HEK293 (cell line): ENCODE measurements around the gene DNAL4.

Source experiments
- BCL11B ChIP-seq: fragments of 450-650 bp; formaldehyde crosslinking; IDR thresholded peaks from 2 replicates; pipeline ENCODE4 v1.5.1; 2016; ENCODE audit warnings: low read depth, missing biosample characterization, missing genetic modification characterization
- GFI1B ChIP-seq: fragments of 450-650 bp; formaldehyde crosslinking; IDR thresholded peaks from 2 replicates; pipeline ENCODE4 v1.5.1; 2016; ENCODE audit warnings: missing biosample characterization, missing genetic modification characterization
- HOXD13 ChIP-seq: sonication (generic); formaldehyde crosslinking; IDR thresholded peaks from 2 replicates; pipeline ENCODE4 v1.8.0; 2022; ENCODE audit warnings: missing genetic modification reagents, borderline replicate concordance
- IKZF3 ChIP-seq: fragments of 450-650 bp; IDR thresholded peaks from 2 replicates; pipeline ENCODE4 v1.5.0; 2018; ENCODE audit warnings: missing biosample characterization, mild to moderate bottlenecking, missing genetic modification characterization, moderate library complexity
- MZF1 ChIP-seq: fragments of 450-650 bp; formaldehyde crosslinking; IDR thresholded peaks from 2 replicates; pipeline ENCODE4 v1.5.1; 2017; ENCODE audit warnings: missing biosample characterization, missing genetic modification characterization, borderline replicate concordance
- SCRT2 ChIP-seq: fragments of 450-650 bp; formaldehyde crosslinking; IDR thresholded peaks from 2 replicates; pipeline ENCODE4 v1.5.1; 2016; ENCODE audit warnings: missing biosample characterization, missing genetic modification characterization
- SP7 ChIP-seq: fragments of 450-650 bp; formaldehyde crosslinking; IDR thresholded peaks from 2 replicates; pipeline ENCODE4 v1.5.1; 2016; ENCODE audit warnings: missing biosample characterization, missing genetic modification characterization
- ZBTB17 ChIP-seq: fragments of 450-650 bp; formaldehyde crosslinking; IDR thresholded peaks from 2 replicates; pipeline ENCODE4 v1.5.1; 2016; ENCODE audit warnings: missing biosample characterization, missing genetic modification characterization
- ZBTB21 ChIP-seq: fragments of 450-650 bp; formaldehyde crosslinking; IDR thresholded peaks from 2 replicates; pipeline ENCODE4 v1.5.1; 2017; ENCODE audit warnings: missing biosample characterization, missing genetic modification characterization
- ZBTB48 ChIP-seq: fragments of 450-650 bp; formaldehyde crosslinking; IDR thresholded peaks from 2 replicates; pipeline ENCODE4 v1.5.1; 2016; ENCODE audit warnings: missing biosample characterization, missing genetic modification characterization
- ZFP69B ChIP-seq: fragments of 450-650 bp; formaldehyde crosslinking; IDR thresholded peaks from 2 replicates; pipeline ENCODE4 v1.5.1; 2016; ENCODE audit warnings: missing biosample characterization, missing genetic modification characterization
- ZIC2 ChIP-seq: fragments of 450-650 bp; formaldehyde crosslinking; IDR thresholded peaks from 2 replicates; pipeline ENCODE4 v1.5.1; 2016; ENCODE audit warnings: missing biosample characterization, missing genetic modification characterization
- ZNF114 ChIP-seq: fragments of 450-650 bp; formaldehyde crosslinking; IDR thresholded peaks from 2 replicates; pipeline ENCODE4 v1.5.0; 2017; ENCODE audit warnings: missing biosample characterization, missing genetic modification characterization
- ZNF140 ChIP-seq: fragments of 450-650 bp; formaldehyde crosslinking; IDR thresholded peaks from 2 replicates; pipeline ENCODE4 v1.5.1; 2016; ENCODE audit warnings: missing biosample characterization, missing genetic modification characterization
- ZNF148 ChIP-seq: fragments of 450-650 bp; formaldehyde crosslinking; IDR thresholded peaks from 2 replicates; pipeline ENCODE4 v1.5.0; 2017; ENCODE audit warnings: missing biosample characterization, missing genetic modification characterization, borderline replicate concordance
- ZNF16 ChIP-seq: fragments of 450-650 bp; formaldehyde crosslinking; IDR thresholded peaks from 2 replicates; pipeline ENCODE4 v1.5.1; 2016; ENCODE audit warnings: low read depth, missing biosample characterization, missing genetic modification characterization
- ZNF174 ChIP-seq: fragments of 450-650 bp; formaldehyde crosslinking; IDR thresholded peaks from 2 replicates; pipeline ENCODE4 v1.5.0; 2017; ENCODE audit warnings: missing biosample characterization, mild to moderate bottlenecking, missing genetic modification characterization
- ZNF211 ChIP-seq: fragments of 450-650 bp; formaldehyde crosslinking; IDR thresholded peaks from 2 replicates; pipeline ENCODE4 v1.5.1; 2016; ENCODE audit warnings: low read depth, missing biosample characterization, missing genetic modification characterization
- ZNF26 ChIP-seq: fragments of 450-650 bp; formaldehyde crosslinking; IDR thresholded peaks from 2 replicates; pipeline ENCODE4 v1.5.1; 2016; ENCODE audit warnings: missing biosample characterization, missing genetic modification characterization
- ZNF341 ChIP-seq: fragments of 450-650 bp; formaldehyde crosslinking; IDR thresholded peaks from 2 replicates; pipeline ENCODE4; 2016; ENCODE audit warnings: low read depth, missing biosample characterization, missing genetic modification characterization
- ZNF366 ChIP-seq: fragments of 450-650 bp; formaldehyde crosslinking; conservative IDR thresholded peaks from 2 replicates; pipeline ENCODE4 v1.5.1; 2016; ENCODE audit warnings: missing biosample characterization, missing genetic modification characterization
- ZNF394 ChIP-seq: fragments of 450-650 bp; formaldehyde crosslinking; IDR thresholded peaks from 2 replicates; pipeline ENCODE4 v1.5.1; 2016; ENCODE audit warnings: missing biosample characterization, missing genetic modification characterization, mild to moderate bottlenecking, moderate library complexity, borderline replicate concordance
- ZNF416 ChIP-seq: fragments of 450-650 bp; formaldehyde crosslinking; IDR thresholded peaks from 2 replicates; pipeline ENCODE4 v1.5.1; 2016; ENCODE audit warnings: missing biosample characterization, missing genetic modification characterization
- ZNF433 ChIP-seq: fragments of 450-650 bp; formaldehyde crosslinking; IDR thresholded peaks from 2 replicates; pipeline ENCODE4 v1.5.1; 2016; ENCODE audit warnings: missing biosample characterization, missing genetic modification characterization, low read depth
- ZNF48 ChIP-seq: fragments of 450-650 bp; formaldehyde crosslinking; IDR thresholded peaks from 2 replicates; pipeline ENCODE4 v1.5.1; 2016; ENCODE audit warnings: missing biosample characterization, missing genetic modification characterization
- ZNF549 ChIP-seq: fragments of 450-650 bp; IDR thresholded peaks from 2 replicates; pipeline ENCODE4 v1.5.1; 2018; ENCODE audit warnings: missing biosample characterization, missing genetic modification characterization, mild to moderate bottlenecking, inconsistent platforms, moderate library complexity
- ZNF629 ChIP-seq: fragments of 450-650 bp; formaldehyde crosslinking; IDR thresholded peaks from 2 replicates; pipeline ENCODE4 v1.5.1; 2017; ENCODE audit warnings: missing biosample characterization, missing genetic modification characterization
- ZNF692 ChIP-seq: fragments of 450-650 bp; formaldehyde crosslinking; IDR thresholded peaks from 2 replicates; pipeline ENCODE4 v1.5.1; 2016; ENCODE audit warnings: missing biosample characterization, missing genetic modification characterization
- ZNF768 ChIP-seq: fragments of 450-650 bp; formaldehyde crosslinking; IDR thresholded peaks from 2 replicates; pipeline ENCODE4 v1.5.1; 2018; ENCODE audit warnings: missing biosample characterization, mild to moderate bottlenecking, missing genetic modification characterization
- ZNF791 ChIP-seq: fragments of 450-650 bp; formaldehyde crosslinking; IDR thresholded peaks from 2 replicates; pipeline ENCODE4 v1.5.1; 2016; ENCODE audit warnings: missing biosample characterization, missing genetic modification characterization
- ZNF837 ChIP-seq: fragments of 450-650 bp; formaldehyde crosslinking; IDR thresholded peaks from 2 replicates; pipeline ENCODE4 v1.5.1; 2016; ENCODE audit warnings: missing biosample characterization, missing genetic modification characterization
- ZNF843 ChIP-seq: fragments of 450-650 bp; formaldehyde crosslinking; IDR thresholded peaks from 2 replicates; pipeline ENCODE4 v1.5.1; 2016; ENCODE audit warnings: missing biosample characterization, missing genetic modification characterization
- ZSCAN23 ChIP-seq: fragments of 450-650 bp; formaldehyde crosslinking; IDR thresholded peaks from 2 replicates; pipeline ENCODE4 v1.5.1; 2016; ENCODE audit warnings: missing biosample characterization, missing genetic modification characterization
- TF ChIP-seq, protein P1 (sequence below): fragments of 450-650 bp; formaldehyde crosslinking; optimal IDR thresholded peaks from 2 replicates; pipeline ENCODE3; 2016; ENCODE audit warnings: missing biosample characterization, mild to moderate bottlenecking, missing genetic modification characterization
- TF ChIP-seq, protein P2 (sequence below): fragments of 450-650 bp; formaldehyde crosslinking; IDR thresholded peaks from 2 replicates; pipeline ENCODE4 v1.5.1; 2016; ENCODE audit warnings: missing biosample characterization, missing genetic modification characterization

DNAL4 gene

DNA sequence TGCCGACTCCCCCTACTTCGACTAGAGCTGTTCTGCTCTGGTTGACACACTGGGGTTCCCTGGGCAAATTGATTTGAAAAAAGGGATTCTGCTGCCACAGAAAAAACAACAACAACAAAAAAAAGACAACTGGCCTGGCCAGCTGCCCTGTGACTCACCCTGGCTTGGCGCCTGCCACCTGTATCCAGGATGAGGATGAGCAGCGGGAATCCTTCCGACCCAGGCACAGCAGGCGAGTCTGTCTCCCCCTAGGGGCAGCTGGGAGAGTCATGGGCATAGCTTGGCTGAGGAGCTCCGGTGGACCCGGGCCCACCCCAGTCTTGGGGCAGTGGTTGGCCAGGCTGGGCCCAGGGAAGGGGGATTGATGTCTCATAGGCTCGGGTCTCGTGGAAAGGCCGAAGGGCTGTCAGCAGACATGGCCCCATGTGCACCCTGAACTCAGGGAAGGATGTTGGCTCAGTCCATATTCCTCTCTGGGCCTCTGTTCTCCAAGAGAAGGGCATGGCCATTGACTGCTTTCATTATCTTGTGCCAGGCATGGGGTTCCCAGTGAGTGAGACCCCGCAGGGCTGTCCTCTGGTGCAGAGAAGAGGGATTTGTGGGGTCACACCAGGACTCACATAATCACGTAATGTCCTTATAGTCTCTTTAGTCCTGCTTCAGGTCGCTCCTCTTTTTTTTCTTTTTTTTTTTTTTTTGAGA, 27.7 kb downstream of the DNAL4 start (continued):
- TF ChIP-seq ZNF341 (tag by site-specific recombination): no peak
- TF ChIP-seq ZNF433 (tag by site-specific recombination): no peak
- TF ChIP-seq MZF1 (tag by site-specific recombination): no peak
- TF ChIP-seq ZSCAN23 (tag by site-specific recombination): no peak
- no peak for TF ChIP-seq ZNF114 (tag by site-specific recombination)
- TF ChIP-seq ZNF26 (tag by site-specific recombination): no peak
- no peak for TF ChIP-seq ZNF174
- no peak for TF ChIP-seq ZNF394
- no peak for TF ChIP-seq ZNF148 (tag by site-specific recombination)
- TF ChIP-seq GFI1B: no peak
- TF ChIP-seq ZNF48 (tag by site-specific recombination): no peak
- peak; percentile 90 for TF ChIP-seq ZNF692 (tag by site-specific recombination)
- TF ChIP-seq ZNF629 (tag by site-specific recombination): no peak
- TF ChIP-seq, protein P1, sequence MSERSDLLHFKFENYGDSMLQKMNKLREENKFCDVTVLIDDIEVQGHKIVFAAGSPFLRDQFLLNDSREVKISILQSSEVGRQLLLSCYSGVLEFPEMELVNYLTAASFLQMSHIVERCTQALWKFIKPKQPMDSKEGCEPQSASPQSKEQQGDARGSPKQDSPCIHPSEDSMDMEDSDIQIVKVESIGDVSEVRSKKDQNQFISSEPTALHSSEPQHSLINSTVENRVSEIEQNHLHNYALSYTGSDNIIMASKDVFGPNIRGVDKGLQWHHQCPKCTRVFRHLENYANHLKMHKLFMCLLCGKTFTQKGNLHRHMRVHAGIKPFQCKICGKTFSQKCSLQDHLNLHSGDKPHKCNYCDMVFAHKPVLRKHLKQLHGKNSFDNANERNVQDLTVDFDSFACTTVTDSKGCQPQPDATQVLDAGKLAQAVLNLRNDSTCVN (tag by site-specific recombination): no peak
- peak; percentile 65 for TF ChIP-seq ZIC2 (tag by site-specific recombination)
- TF ChIP-seq ZNF791 (tag by site-specific recombination): no peak
- TF ChIP-seq ZNF366: peak; percentile 43
- 0 out of 2 replicates have a peak, but pooled peaks have one; percentile 23 for TF ChIP-seq SP7 (tag by site-specific recombination)
- TF ChIP-seq ZNF140 (tag by site-specific recombination): no peak
- TF ChIP-seq, protein P2, sequence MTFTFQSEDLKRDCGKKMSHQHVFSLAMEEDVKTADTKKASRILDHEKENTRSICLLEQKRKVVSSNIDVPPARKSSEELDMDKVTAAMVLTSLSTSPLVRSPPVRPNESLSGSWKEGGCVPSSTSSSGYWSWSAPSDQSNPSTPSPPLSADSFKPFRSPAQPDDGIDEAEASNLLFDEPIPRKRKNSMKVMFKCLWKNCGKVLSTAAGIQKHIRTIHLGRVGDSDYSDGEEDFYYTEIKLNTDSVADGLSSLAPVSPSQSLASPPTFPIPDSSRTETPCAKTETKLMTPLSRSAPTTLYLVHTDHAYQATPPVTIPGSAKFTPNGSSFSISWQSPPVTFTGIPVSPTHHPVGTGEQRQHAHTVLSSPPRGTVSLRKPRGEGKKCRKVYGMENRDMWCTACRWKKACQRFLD: no peak
- TF ChIP-seq ZNF837: no peak
- peak; percentile 79; the same call in 1 of the 2 replicates for TF ChIP-seq IKZF3
- TF ChIP-seq ZNF416: no peak
- peak; percentile 91 for TF ChIP-seq SCRT2
- TF ChIP-seq ZBTB48 (tag by site-specific recombination): no peak
- TF ChIP-seq ZNF549 (tag by site-specific recombination): no peak
- TF ChIP-seq ZNF16 (tag by site-specific recombination): no peak
- TF ChIP-seq ZNF843: no peak
- no peak for TF ChIP-seq ZBTB21 (tag by site-specific recombination)
- TF ChIP-seq ZBTB17 (tag by site-specific recombination): peak; percentile 60
- TF ChIP-seq ZNF768 (tag by site-specific recombination): no peak
- TF ChIP-seq BCL11B (tag by site-specific recombination): no peak
- TF ChIP-seq HOXD13 (CRISPR knock-in tag): no peak
- peak; percentile 77 for TF ChIP-seq ZFP69B
- TF ChIP-seq ZNF211: no peak
